GM19035 (cell line): ENCODE results near the gene LCT.
"Not testable (repeated sequence)": the region's sequence is repeated elsewhere in the genome, so short reads cannot be mapped to it uniquely, and the experiment has no call there.

Experiments
- ATAC-seq: cut with Tn5 transposase; IDR thresholded peaks from one replicate; pipeline ENCODE4 v1.9.1; 2021; ENCODE audit not compliant: unreplicated experiment

The LCT gene

DNA sequence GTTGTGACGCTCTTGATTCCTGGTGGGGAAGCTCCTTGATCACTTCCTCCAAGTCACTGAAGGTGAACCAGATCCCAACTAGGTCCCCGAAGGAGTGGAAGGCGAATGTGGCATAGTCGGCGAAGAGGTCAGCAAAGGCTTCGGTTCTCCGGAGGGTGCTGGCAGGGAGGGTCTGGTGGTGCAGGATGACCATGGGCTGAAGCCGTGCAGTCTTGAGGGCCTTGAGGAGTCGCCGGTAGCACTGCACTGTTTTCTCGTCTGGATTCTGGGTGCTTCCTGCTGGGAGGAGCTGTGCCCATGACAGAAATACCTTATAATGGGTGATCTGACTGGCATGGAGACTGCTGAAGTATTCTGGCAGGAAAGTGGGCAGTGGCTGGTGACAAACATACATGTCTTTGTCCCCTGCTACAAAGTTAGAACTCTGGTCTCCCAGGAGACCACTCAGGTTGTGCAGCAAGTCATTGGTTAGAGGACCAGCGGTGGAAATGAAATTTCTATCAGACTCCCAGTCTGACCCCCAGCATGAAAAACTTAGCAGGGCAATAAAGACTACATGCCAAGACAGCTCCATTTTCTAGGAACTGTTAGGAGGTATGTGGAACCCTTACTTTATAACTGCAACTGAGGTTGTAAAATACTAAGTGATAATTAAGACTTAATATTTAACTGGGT lies at the start of gene LCT:
Gene LCT (minus strand): TSS at position 589 of the 675 bp plus-strand sequence. CDS start 15 bp downstream, at position 574.
- no peak for ATAC-seq

DNA sequence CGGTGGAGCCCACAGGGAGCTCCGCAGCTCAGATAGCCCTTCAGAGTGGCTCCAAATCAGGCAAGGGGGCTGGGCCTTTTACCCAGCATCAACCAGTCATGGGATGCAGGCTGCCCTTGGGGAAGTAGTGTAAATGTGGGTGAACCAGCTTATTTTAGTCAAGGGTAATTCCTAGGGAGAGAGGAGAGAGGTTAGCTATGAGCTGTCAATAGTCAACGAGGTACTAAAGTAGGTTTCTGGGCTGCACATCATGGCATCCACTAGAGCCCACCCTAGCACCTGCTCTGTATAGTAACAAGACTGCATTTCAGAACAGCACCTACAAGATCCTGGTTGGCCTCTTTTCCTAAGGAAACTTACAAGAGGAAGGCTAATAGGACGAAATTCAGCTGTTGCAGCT lies 48.7 kb upstream of the LCT start:
- ATAC-seq = no peak

DNA sequence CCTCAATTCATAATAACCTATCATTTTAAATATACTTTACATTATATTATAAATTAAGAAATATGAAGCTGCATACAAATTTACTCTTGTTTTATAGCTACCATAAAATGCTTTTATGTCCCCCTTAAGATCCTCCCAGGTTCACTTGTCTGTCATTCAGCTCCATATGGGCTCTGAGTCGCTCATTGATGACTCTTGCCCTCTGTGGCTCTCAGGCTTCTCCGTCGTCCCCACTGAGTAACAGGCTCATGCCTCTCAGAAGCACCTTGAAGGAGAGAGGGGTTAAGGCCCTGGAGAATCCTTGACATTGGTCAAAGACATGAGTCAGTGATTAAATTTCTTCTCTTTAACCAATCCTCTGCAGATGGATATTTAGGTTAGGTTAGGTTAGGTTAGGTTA lies 45.4 kb upstream of the LCT start:
- no peak for ATAC-seq

- ATAC-seq = not testable (repeated sequence)
Observed at GRCh38 chr2:135876770-135877169, 39.8 kb upstream of the LCT start.

GRCh38 chr2:135876066-135876711 lies 39.2 kb upstream of the LCT start, which contains the start of gene MCM6:
Gene MCM6, minus strand, starts transcription at chr2:135876443. Its CDS starts 78 bp downstream, at chr2:135876365.
- peak; percentile 87 for ATAC-seq

DNA sequence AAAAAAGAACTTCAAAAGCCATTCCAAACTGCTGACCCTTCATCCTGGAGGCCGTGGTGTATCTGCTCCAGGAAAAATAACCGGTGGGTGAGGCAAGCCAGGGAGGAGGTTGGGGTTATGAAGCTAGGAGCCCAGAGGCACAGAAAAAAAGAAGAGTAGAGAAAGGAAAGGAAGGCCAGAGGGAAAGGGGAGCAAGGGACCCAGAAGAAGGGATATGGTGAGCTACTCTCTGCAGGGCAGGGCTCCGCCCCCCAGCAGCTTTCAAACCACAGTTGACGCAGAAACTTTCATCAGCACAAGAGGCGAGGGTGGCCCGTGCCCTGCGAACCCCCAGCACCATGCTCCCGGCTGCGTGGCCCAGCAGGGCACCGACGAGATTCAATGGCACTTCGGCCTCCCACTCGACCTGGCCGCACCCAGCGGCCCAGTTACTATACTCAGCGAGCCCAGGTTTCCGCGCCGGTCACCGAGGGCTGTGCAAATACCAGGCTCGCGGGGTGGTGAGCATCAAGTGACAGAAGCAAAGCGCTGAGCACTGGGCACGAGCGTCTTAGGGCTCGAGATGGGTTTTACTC lies 38.6 kb upstream of the LCT start:
- ATAC-seq = peak; percentile 60

- ATAC-seq = no peak
Observed at GRCh38 chr2:135874777-135875365, 37.9 kb upstream of the LCT start.

- peak; percentile 57 for ATAC-seq
Observed at GRCh38 chr2:135870571-135870970, 33.6 kb upstream of the LCT start.

DNA sequence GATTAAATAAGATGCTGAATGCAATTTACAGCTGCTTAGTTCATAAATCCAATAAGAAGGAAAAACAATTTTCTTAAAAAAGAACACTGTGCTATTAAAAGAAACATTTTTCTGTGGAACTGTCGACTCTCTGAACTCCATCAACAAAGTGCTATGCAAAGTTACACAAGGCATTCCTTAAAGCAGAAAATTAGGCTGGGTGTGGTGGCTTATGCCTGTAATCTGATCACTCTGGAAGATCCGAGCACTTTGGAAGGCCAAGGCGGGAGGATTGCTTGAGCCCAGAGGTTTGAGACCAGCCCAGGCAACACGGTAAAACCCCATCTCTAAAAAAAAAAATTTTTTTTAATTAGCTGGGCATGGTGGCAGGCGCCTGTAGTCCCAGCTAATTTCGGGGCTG lies 26.2 kb upstream of the LCT start:
- no peak for ATAC-seq

GRCh38 chr2:135862718-135863117 lies 25.7 kb upstream of the LCT start:
- ATAC-seq = no peak

DNA sequence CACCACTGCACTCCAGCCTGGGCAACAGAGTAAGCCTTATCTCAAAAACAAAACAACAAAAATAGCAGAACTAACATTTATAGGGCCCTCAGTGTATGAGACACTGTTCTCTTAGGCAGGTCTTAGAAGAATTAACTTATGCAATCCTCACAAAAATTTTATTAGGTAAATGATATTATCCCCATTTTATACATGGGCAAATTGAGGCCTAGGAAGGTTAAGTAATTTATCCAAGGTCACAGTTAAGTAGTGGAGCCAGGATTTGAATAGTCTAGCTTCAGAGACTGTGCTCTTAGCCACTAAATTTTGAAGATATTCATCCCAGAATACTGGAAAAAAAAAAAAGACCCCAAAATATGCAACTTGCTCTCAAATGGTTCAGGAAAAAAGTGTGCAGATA lies 16.4 kb upstream of the LCT start:
- no peak for ATAC-seq

- no peak for ATAC-seq
Observed at GRCh38 chr2:135851858-135852257, 14.9 kb upstream of the LCT start.

DNA sequence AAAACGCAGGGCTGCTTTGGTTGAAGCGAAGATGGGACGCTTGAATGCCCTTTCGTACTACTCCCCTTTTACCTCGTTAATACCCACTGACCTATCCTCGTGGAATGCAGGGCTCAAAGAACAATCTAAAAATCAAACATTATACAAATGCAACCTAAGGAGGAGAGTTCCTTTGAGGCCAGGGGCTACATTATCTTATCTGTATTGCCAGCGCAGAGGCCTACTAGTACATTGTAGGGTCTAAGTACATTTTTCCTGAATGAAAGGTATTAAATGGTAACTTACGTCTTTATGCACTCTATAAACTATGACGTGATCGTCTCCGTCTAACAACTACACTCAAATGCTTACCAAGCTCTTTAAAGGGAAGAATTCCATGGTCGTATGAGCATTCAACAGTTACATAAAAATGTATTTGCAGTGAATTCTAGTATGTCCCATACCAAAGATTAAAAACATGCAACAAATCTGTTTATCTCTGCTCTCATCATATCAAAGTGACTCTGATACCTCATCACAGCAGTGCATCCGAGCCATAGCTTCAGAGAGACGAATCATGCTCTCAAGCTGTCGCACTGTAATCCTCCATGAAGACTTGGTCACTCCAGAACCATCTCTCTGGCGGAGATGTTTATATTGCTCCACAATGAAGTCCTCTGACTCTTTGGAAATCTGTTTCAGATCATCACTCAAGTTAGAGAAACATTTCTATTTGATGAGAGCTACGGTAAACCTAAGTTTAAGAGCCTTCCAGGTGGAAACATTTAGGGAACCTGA lies 14.1 kb upstream of the LCT start:
- ATAC-seq = no peak

DNA sequence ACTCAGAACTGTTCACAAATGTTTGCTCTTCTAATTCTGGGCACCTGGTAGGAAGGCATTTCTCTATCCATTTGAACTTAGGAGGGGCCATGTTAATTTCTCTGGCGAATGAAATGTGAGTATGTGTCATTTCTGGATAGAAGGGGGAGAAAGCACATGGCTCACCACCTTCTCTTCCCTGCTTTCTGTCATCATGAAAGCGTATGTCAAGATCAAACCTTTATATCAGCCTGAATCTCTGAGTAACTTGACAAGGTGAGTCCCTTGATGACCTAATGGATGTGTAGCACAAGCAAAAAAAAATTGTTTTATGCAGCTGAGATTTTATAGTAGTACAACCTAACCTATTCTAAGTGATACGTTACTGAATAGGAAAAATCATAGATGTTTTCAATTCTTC lies 12.1 kb upstream of the LCT start:
- no peak for ATAC-seq

- no peak for ATAC-seq
Observed at GRCh38 chr2:135845997-135846396, 9.0 kb upstream of the LCT start.

GRCh38 chr2:135845257-135845656 lies 8.3 kb upstream of the LCT start:
- no peak for ATAC-seq

GRCh38 chr2:135844301-135844895 lies 7.4 kb upstream of the LCT start:
- ATAC-seq = no peak

DNA sequence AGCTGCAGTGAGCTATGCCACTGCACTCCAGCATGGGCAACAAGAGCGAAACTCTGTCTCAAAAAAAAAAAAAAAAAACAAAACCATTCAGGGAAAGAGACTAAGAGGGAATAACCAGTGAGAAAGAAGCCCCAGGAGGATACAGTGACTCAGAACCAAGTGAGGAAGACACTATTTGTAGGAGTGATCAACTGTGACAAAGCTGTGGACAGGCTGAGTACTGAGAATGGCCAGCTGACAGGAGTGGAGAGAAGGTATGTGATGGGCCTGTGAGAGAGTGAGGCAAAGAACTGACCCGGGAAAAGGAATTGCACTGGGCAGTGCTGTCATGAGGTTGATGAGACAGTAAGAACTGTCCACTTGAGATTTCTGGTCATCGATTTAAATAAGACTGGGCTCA lies 6.7 kb upstream of the LCT start:
- ATAC-seq = no peak

DNA sequence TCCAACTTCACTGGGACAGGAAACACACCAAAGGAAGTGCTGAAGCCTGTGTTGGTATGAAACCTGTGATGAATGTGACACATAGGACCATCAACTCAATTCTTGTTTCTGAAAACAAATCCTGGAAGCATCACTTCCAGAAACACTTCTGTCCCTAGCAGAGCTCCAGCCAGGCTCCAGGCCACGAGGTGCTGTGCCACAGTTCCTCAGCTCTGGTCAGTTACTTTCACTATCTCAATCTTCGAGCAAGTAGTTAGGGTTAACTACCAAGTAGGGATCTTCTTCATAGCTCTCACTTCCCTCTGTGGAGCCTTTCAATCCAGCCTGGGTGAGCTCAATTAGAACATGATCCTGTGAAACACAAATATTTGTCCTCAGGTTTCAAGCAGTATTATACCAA lies 3.6 kb upstream of the LCT start:
- no peak for ATAC-seq

GRCh38 chr2:135839713-135840112 lies 2.7 kb upstream of the LCT start:
- no peak for ATAC-seq

- ATAC-seq = no peak
Observed at GRCh38 chr2:135838502-135838901, 1.5 kb upstream of the LCT start.
